ENCODE measurements around the gene PLA2G4F. TPM values are rescaled to one million over a fixed set of nuclear protein-coding genes. Genes with fewer than 3 reads are reported as not detected.

PLA2G4F gene
- total RNA-seq, 1 experiment from 2014 or later: 1.9 TPM

- TF ChIP-seq CTCF (conservative IDR thresholded peaks at IDR 0.05) (no peak), EZH2 (IDR thresholded peaks at IDR 0.05; ENCODE audit: low read depth) (no peak)
- H3K4me1 ChIP-seq (replicated peaks; ENCODE audit: insufficient read depth): peaks cover 10% of the 10 kb centered on the region
- no peaks in the 10 kb centered on the region for H3K79me2 ChIP-seq (ENCODE audit: low read depth)
- H2AFZ ChIP-seq: no peak overlapping the region
- no peaks in the 10 kb centered on the region for H4K20me1 ChIP-seq (ENCODE audit: insufficient read depth)
- no TSS peak for BruUV-seq (replicated peaks)
- intact Hi-C loops (cut with micrococcal nuclease; ENCODE audit: unreplicated experiment): no loop called here
- no peaks in the 10 kb centered on the region for H3K9me2 ChIP-seq (ENCODE audit: insufficient read depth)
- POLR2A ChIA-PET (ENCODE audit: unreplicated experiment): interaction anchor here (0.5 kb wide), 1 partner anchor 300 kb away, joined by 4 read pairs; no protein-coding TSS in a partner anchor
- no peak for DNase-seq
- no peak overlapping the region for H3K4me2 ChIP-seq
- no peak overlapping the region for H3K27ac ChIP-seq
- no peak overlapping the region for H3K4me3 ChIP-seq
- no peaks in the 10 kb centered on the region for H3K36me3 ChIP-seq (ENCODE audit: low read depth)
- CTCF ChIA-PET: no interaction called here
- no peaks in the 10 kb centered on the region for H3F3A ChIP-seq (ENCODE audit: insufficient read depth, low read depth)
- H3K27me3 ChIP-seq (ENCODE audit: insufficient read depth, low read depth): no peaks in the 10 kb centered on the region
- no peaks in the 10 kb centered on the region for H3K9me3 ChIP-seq (ENCODE audit: insufficient read depth, low read depth)
Measured at GRCh38 chr15:42104095-42104891, 52.1 kb downstream of the PLA2G4F start.

- Histone ChIP-seq H3K4me2 (no peak overlapping the region), H3K27ac (no peak overlapping the region), H3K79me2 (ENCODE audit: low read depth) (no peaks in the 10 kb centered on the region), H3K4me1 (replicated peaks; ENCODE audit: insufficient read depth) (peaks cover 10% of the 10 kb centered on the region), H3F3A (ENCODE audit: insufficient read depth, low read depth) (no peaks in the 10 kb centered on the region), H2AFZ (no peak overlapping the region), H3K27me3 (ENCODE audit: insufficient read depth, low read depth) (no peaks in the 10 kb centered on the region), H4K20me1 (ENCODE audit: insufficient read depth) (no peaks in the 10 kb centered on the region), H3K9me3 (ENCODE audit: insufficient read depth, low read depth) (no peaks in the 10 kb centered on the region), H3K36me3 (ENCODE audit: low read depth) (no peaks in the 10 kb centered on the region), H3K4me3 (no peak overlapping the region), H3K9me2 (ENCODE audit: insufficient read depth) (no peaks in the 10 kb centered on the region)
- BruUV-seq (replicated peaks): no TSS peak
- ChIA-PET POLR2A (ENCODE audit: unreplicated experiment) (no interaction called here), CTCF (no interaction called here)
- TF ChIP-seq EZH2 (IDR thresholded peaks at IDR 0.05; ENCODE audit: low read depth) (no peak), CTCF (conservative IDR thresholded peaks at IDR 0.05) (no peak)
- intact Hi-C loops (cut with micrococcal nuclease; ENCODE audit: unreplicated experiment): no loop called here
- DNase-seq: no peak
Measured at GRCh38 chr15:42102646-42103235, 53.7 kb downstream of the PLA2G4F start.

DNA sequence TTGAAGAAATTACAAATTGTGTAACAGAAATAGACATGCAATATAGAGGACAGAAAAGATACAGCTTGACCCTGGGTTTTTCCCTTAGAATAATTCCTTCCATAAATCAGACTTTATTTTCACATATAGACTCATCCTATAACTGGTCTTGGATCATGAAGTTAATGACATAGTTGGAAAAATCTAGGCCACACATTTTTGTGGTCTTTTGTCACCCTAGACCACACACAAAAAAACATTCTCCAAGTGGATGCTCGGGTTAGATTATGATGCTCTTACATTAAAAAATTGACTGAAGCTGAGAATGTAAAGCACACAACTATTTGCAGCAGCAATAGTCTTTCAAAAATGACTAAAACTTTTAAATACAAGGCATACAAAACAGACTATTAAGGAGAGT lies 54.6 kb downstream of the PLA2G4F start:
- Histone ChIP-seq H3F3A (ENCODE audit: insufficient read depth, low read depth) (no peaks in the 10 kb centered on the region), H4K20me1 (ENCODE audit: insufficient read depth) (no peaks in the 10 kb centered on the region), H3K9me2 (ENCODE audit: insufficient read depth) (no peaks in the 10 kb centered on the region), H3K4me3 (no peak overlapping the region), H3K27ac (no peak overlapping the region), H3K27me3 (ENCODE audit: insufficient read depth, low read depth) (no peaks in the 10 kb centered on the region), H2AFZ (no peak overlapping the region), H3K79me2 (ENCODE audit: low read depth) (no peaks in the 10 kb centered on the region), H3K36me3 (ENCODE audit: low read depth) (no peaks in the 10 kb centered on the region), H3K4me2 (no peak overlapping the region), H3K9me3 (ENCODE audit: insufficient read depth, low read depth) (no peaks in the 10 kb centered on the region), H3K4me1 (replicated peaks; ENCODE audit: insufficient read depth) (peaks cover 10% of the 10 kb centered on the region)
- BruUV-seq (replicated peaks): no TSS peak
- intact Hi-C loops (cut with micrococcal nuclease; ENCODE audit: unreplicated experiment): no loop called here
- no peak for DNase-seq
- POLR2A ChIA-PET (ENCODE audit: unreplicated experiment): no interaction called here
- CTCF ChIA-PET: no interaction called here
- TF ChIP-seq CTCF (conservative IDR thresholded peaks at IDR 0.05) (no peak), EZH2 (IDR thresholded peaks at IDR 0.05; ENCODE audit: low read depth) (no peak)

All from PC-9 (cell line).